Mesodermal cell (in vitro differentiated cells): ENCODE measurements around the gene NABP1.

Source experiments
- H3K27ac ChIP-seq: 2 replicates; pipeline ENCODE4 v1.7.0; 2013; ENCODE audit warnings: mild to moderate bottlenecking, low read depth, low read length, moderate library complexity; ENCODE audit not compliant: severe bottlenecking
- H3K36me3 ChIP-seq: 2 replicates; pipeline ENCODE4 v1.7.1; 2013; ENCODE audit warnings: mild to moderate bottlenecking, low read length, moderate library complexity; ENCODE audit not compliant: control insufficient read depth, insufficient read depth
- H3K4me1 ChIP-seq: one replicate; pipeline ENCODE4 v1.7.1; 2013; ENCODE audit warnings: mild to moderate bottlenecking, low read length; ENCODE audit not compliant: insufficient read depth, control insufficient read depth, poor library complexity, severe bottlenecking
- H3K4me3 ChIP-seq: 2 replicates; pipeline ENCODE4 v1.7.0; 2013; ENCODE audit warnings: low read length, control low read depth, mild to moderate bottlenecking; ENCODE audit not compliant: insufficient read depth, poor library complexity, severe bottlenecking; ENCODE audit errors: extremely low read depth
- H3K9me3 ChIP-seq: 2 replicates; pipeline ENCODE4 v1.7.1; 2013; ENCODE audit warnings: mild to moderate bottlenecking, low read length, moderate library complexity; ENCODE audit not compliant: control insufficient read depth
- WGBS, 2 experiments: methylation state at CpG; one replicate each; pipeline ENCODE4 v1.1.5; 2013; ENCODE audit warnings: missing lambda C conversion rate in 2 of 2; ENCODE audit not compliant: insufficient coverage in 2 of 2; 5-methylcytosine and 5-hydroxymethylcytosine counted together

The NABP1 gene

GRCh38 chr2:191696001-191696400 is 18.1 kb downstream of the NABP1 start:
- Histone ChIP-seq H3K36me3 (no peaks in the 10 kb centered on the region), H3K4me1 (peaks cover 9% of the 10 kb centered on the region), H3K27ac (no peak overlapping the region), H3K9me3 (no peaks in the 10 kb centered on the region), H3K4me3 (no peak overlapping the region)

- H3K36me3 ChIP-seq, result no peaks in the 10 kb centered on the region
- no peak overlapping the region for H3K4me3 ChIP-seq
- H3K4me1 ChIP-seq, result no peaks in the 10 kb centered on the region
- no peaks in the 10 kb centered on the region for H3K9me3 ChIP-seq
- H3K27ac ChIP-seq, result no peak overlapping the region
These were observed 19.0 kb downstream of the NABP1 start for GRCh38 chr2:191696966-191697365.

GRCh38 chr2:191697870-191698269 is 19.9 kb downstream of the NABP1 start:
- Histone ChIP-seq H3K4me1 (no peaks in the 10 kb centered on the region), H3K4me3 (no peak overlapping the region), H3K9me3 (no peaks in the 10 kb centered on the region), H3K36me3 (no peaks in the 10 kb centered on the region), H3K27ac (no peak overlapping the region)
- WGBS, 2 experiments, result 83% methylated on average over 1 of the region's 3 CpGs; no CpG with 5 or more reads in 1 of the 2 experiments

GRCh38 chr2:191699341-191699945 is 21.5 kb downstream of the NABP1 start:
- no peak overlapping the region for H3K27ac ChIP-seq
- 73 to 74% methylated on average over 7 to 8 of the region's 10 CpGs for WGBS, 2 experiments
- H3K36me3 ChIP-seq, result no peaks in the 10 kb centered on the region
- no peaks in the 10 kb centered on the region for H3K9me3 ChIP-seq
- H3K4me1 ChIP-seq, result no peaks in the 10 kb centered on the region
- no peak overlapping the region for H3K4me3 ChIP-seq

- no peaks in the 10 kb centered on the region for H3K36me3 ChIP-seq
- no peaks in the 10 kb centered on the region for H3K4me1 ChIP-seq
- no peaks in the 10 kb centered on the region for H3K9me3 ChIP-seq
- H3K27ac ChIP-seq, result no peak overlapping the region
- no CpG with 5 or more reads among the region's 1 CpG for WGBS, 2 experiments
- no peak overlapping the region for H3K4me3 ChIP-seq
These were observed 23.1 kb downstream of the NABP1 start for GRCh38 chr2:191701029-191701428.

- Histone ChIP-seq H3K27ac (no peak overlapping the region), H3K9me3 (no peaks in the 10 kb centered on the region), H3K4me3 (no peak overlapping the region), H3K36me3 (no peaks in the 10 kb centered on the region), H3K4me1 (no peaks in the 10 kb centered on the region)
- 100% methylated on average over 1 of the region's 2 CpGs; no CpG with 5 or more reads in 1 of the 2 experiments for WGBS, 2 experiments
These were observed 23.8 kb downstream of the NABP1 start for GRCh38 chr2:191701696-191702095.

- Histone ChIP-seq H3K4me3 (no peak overlapping the region), H3K36me3 (no peaks in the 10 kb centered on the region), H3K9me3 (no peaks in the 10 kb centered on the region), H3K27ac (no peak overlapping the region), H3K4me1 (no peaks in the 10 kb centered on the region)
- 76 to 88% methylated on average over 7 of the region's 7 CpGs for WGBS, 2 experiments
These were observed 25.3 kb downstream of the NABP1 start for GRCh38 chr2:191703079-191703725.

- Histone ChIP-seq H3K4me1 (no peaks in the 10 kb centered on the region), H3K36me3 (no peaks in the 10 kb centered on the region), H3K9me3 (no peaks in the 10 kb centered on the region), H3K27ac (no peak overlapping the region), H3K4me3 (no peak overlapping the region)
- 77 to 100% methylated on average over 3 to 4 of the region's 4 CpGs for WGBS, 2 experiments
These were observed 27.1 kb downstream of the NABP1 start for GRCh38 chr2:191705084-191705483.

- Histone ChIP-seq H3K4me1 (peaks cover 6% of the 10 kb centered on the region), H3K4me3 (no peak overlapping the region), H3K36me3 (no peaks in the 10 kb centered on the region), H3K27ac (no peak overlapping the region), H3K9me3 (no peaks in the 10 kb centered on the region)
- no CpG with 5 or more reads among the region's 1 CpG for WGBS, 2 experiments
These were observed 27.8 kb downstream of the NABP1 start for GRCh38 chr2:191705701-191706100.

- H3K4me3 ChIP-seq, result no peak overlapping the region
- WGBS, 2 experiments, result 72 to 100% methylated on average over 1 to 2 of the region's 2 CpGs
- no peak overlapping the region for H3K27ac ChIP-seq
- H3K4me1 ChIP-seq, result peaks cover 7% of the 10 kb centered on the region
- H3K9me3 ChIP-seq, result no peaks in the 10 kb centered on the region
- no peaks in the 10 kb centered on the region for H3K36me3 ChIP-seq
These were observed 28.9 kb downstream of the NABP1 start for GRCh38 chr2:191706791-191707190.

GRCh38 chr2:191707542-191707941 is 29.6 kb downstream of the NABP1 start:
- H3K27ac ChIP-seq, result no peak overlapping the region
- peaks cover 7% of the 10 kb centered on the region for H3K4me1 ChIP-seq
- no peak overlapping the region for H3K4me3 ChIP-seq
- 100% methylated on average over 1 of the region's 2 CpGs; no CpG with 5 or more reads in 1 of the 2 experiments for whole genome bisulfite sequencing, 2 experiments
- H3K9me3 ChIP-seq, result no peaks in the 10 kb centered on the region
- H3K36me3 ChIP-seq, result no peaks in the 10 kb centered on the region
